Measurements from ENCODE around the gene ALDH1L1. TPM values are rescaled to one million over a fixed set of nuclear protein-coding genes. Genes with fewer than 3 reads are reported as not detected.

Gene ALDH1L1
- total and polyA plus RNA-seq, 2 of the 8 experiments (the other 6 are each of a cell fraction or from before 2014, with no cell fraction given): 0.98 to 1.6 TPM

GRCh38 chr3:126057501-126057819 is 122.9 kb downstream of the ALDH1L1 start:
- no peak overlapping the region for H2AFZ ChIP-seq (ENCODE audit: low read length)
- CTCF ChIA-PET (ENCODE audit: partially characterized antibody): interaction anchor here (1.0 to 1.7 kb wide), 3 partner anchors 46 to 128 kb away, joined by 3 to 5 read pairs (median 5); no protein-coding TSS in a partner anchor
- H3K4me2 ChIP-seq (ENCODE audit: insufficient read depth in 1 of 2, low read depth in 2 of 2, low read length in 2 of 2): no peak overlapping the region
- no peaks in the 10 kb centered on the region; the same call in 1 of the 2 replicates for H3K79me1 ChIP-seq (ENCODE audit: low read depth, low read length)
- no peaks in the 10 kb centered on the region for H3K27me3 ChIP-seq (replicated peaks in 1 of 4; ENCODE audit: control insufficient read depth in 3 of 4, extremely low read depth in 1 of 4, insufficient read depth in 3 of 4, low read length in 3 of 4)
- POLR2A ChIA-PET (ENCODE audit: partially characterized antibody): no interaction called here
- H3K79me2 ChIP-seq (ENCODE audit: control insufficient read depth in 1 of 2, insufficient read depth in 2 of 2, low read length in 2 of 2): no peaks in the 10 kb centered on the region
- H3K56ac ChIP-seq (replicated peaks; ENCODE audit: insufficient read length, low read depth, low read length): no peak overlapping the region
- H2BK120ac ChIP-seq (replicated peaks; ENCODE audit: low read depth, low read length): no peak overlapping the region
- no peak overlapping the region for H2BK12ac ChIP-seq (ENCODE audit: low read depth, low read length)
- DNase-seq (ENCODE audit: low read depth in 1 of 2, low spot score in 2 of 2) (no peak), FAIRE-seq (no peak)
- H3K23ac ChIP-seq (ENCODE audit: insufficient read length): no peak overlapping the region
- no peak overlapping the region for H2BK5ac ChIP-seq (ENCODE audit: low read depth, low read length)
- H4K20me1 ChIP-seq (replicated peaks in 1 of 2; ENCODE audit: control insufficient read depth in 1 of 2, insufficient read depth in 2 of 2, low read length in 2 of 2): no peaks in the 10 kb centered on the region
- no peak overlapping the region for H3K27ac ChIP-seq (ENCODE audit: low read depth, low read length)
- 85% methylated on average over 10 of the region's 10 CpGs; no CpG with 5 or more reads in 1 of the 2 experiments for WGBS, 2 experiments (ENCODE audit: extremely low coverage in 1 of 2, insufficient coverage in 1 of 2, insufficient read length in 1 of 2, insufficient replicate concordance in 2 of 2, low coverage in 1 of 2, low lambda C conversion rate in 2 of 2, missing lambda C conversion rate in 1 of 2)
- H3K4me1 ChIP-seq (replicated peaks in 1 of 4; ENCODE audit: control insufficient read depth in 3 of 4, insufficient read depth in 4 of 4, low read length in 3 of 4): peaks cover 0 to 5% (median 2%) of the 10 kb centered on the region in 4 experiments; a peak in 4 of 7 replicates
- H3K9me3 ChIP-seq (ENCODE audit: insufficient read depth in 2 of 2, low read depth in 1 of 2, low read length in 1 of 2): no peaks in the 10 kb centered on the region
- no peaks in the 10 kb centered on the region for H3K36me3 ChIP-seq (ENCODE audit: control insufficient read depth in 2 of 4, insufficient read depth in 4 of 4, low read length in 3 of 4)
- H2BK20ac ChIP-seq (ENCODE audit: low read length): no peak overlapping the region
- H4K5ac ChIP-seq (ENCODE audit: insufficient read length, low read depth, low read length): no peak overlapping the region
- no peak overlapping the region for H2BK15ac ChIP-seq (ENCODE audit: low read length)
- no peak overlapping the region for H4K8ac ChIP-seq (ENCODE audit: extremely low read depth, insufficient read depth, low read length)
- H3K18ac ChIP-seq (ENCODE audit: extremely low read depth, low read length): no peak overlapping the region
- H2AK5ac ChIP-seq (ENCODE audit: low read depth, low read length): no peak overlapping the region
- no peak overlapping the region for H4K91ac ChIP-seq (replicated peaks; ENCODE audit: insufficient read length, low read length)
- H3K23me2 ChIP-seq (ENCODE audit: low read depth, low read length): no peaks in the 10 kb centered on the region; the same call in 1 of the 2 replicates
- no peak overlapping the region for H3K14ac ChIP-seq (ENCODE audit: insufficient read length)
- H3K4ac ChIP-seq (replicated peaks; ENCODE audit: insufficient read length, low read depth, low read length): no peak overlapping the region
- no peak overlapping the region for H3K4me3 ChIP-seq (ENCODE audit: extremely low read depth in 1 of 4, insufficient read depth in 2 of 4, low read depth in 3 of 4, low read length in 4 of 4)
- H3K9ac ChIP-seq (replicated peaks in 1 of 4; ENCODE audit: extremely low read depth in 1 of 4, low read depth in 3 of 4, low read length in 3 of 4): no peak overlapping the region
- TF ChIP-seq CHD2 (IDR thresholded peaks at IDR 0.05; ENCODE audit: low read length) (no peak), SAP30 (IDR thresholded peaks at IDR 0.05; ENCODE audit: insufficient read depth, insufficient replicate concordance, low read length) (no peak), TCF12 (IDR thresholded peaks at IDR 0.05; ENCODE audit: low read depth, low read length) (no peak), POLR2AphosphoS5 (IDR thresholded peaks at IDR 0.05; ENCODE audit: low read depth, low read length) (no peak), SIRT6 (IDR thresholded peaks at IDR 0.05; ENCODE audit: low read length) (no peak), RNF2 (IDR thresholded peaks at IDR 0.05; ENCODE audit: borderline replicate concordance, low read depth, low read length, missing control alignments, poor library complexity, severe bottlenecking) (no peak), NANOG (IDR thresholded peaks at IDR 0.05; ENCODE audit: insufficient read depth, low read depth, low read length, poor library complexity, severe bottlenecking) (no peak)
